Measurements from ENCODE around the gene VDAC2.

The VDAC2 gene

GRCh38 chr10:75231672-75232581 lies 21.3 kb downstream of the VDAC2 start:
- no peak for DNase-seq

GRCh38 chr10:75233444-75234016 lies 22.9 kb downstream of the VDAC2 start:
- no peak for DNase-seq

- peak; percentile 93 to 95 for DNase-seq
These were observed 23.6 kb downstream of the VDAC2 start for GRCh38 chr10:75234017-75234682.

- peak in 1 of 2 experiments; percentile 24 for DNase-seq
These were observed 24.2 kb downstream of the VDAC2 start for GRCh38 chr10:75234683-75235374.

DNA sequence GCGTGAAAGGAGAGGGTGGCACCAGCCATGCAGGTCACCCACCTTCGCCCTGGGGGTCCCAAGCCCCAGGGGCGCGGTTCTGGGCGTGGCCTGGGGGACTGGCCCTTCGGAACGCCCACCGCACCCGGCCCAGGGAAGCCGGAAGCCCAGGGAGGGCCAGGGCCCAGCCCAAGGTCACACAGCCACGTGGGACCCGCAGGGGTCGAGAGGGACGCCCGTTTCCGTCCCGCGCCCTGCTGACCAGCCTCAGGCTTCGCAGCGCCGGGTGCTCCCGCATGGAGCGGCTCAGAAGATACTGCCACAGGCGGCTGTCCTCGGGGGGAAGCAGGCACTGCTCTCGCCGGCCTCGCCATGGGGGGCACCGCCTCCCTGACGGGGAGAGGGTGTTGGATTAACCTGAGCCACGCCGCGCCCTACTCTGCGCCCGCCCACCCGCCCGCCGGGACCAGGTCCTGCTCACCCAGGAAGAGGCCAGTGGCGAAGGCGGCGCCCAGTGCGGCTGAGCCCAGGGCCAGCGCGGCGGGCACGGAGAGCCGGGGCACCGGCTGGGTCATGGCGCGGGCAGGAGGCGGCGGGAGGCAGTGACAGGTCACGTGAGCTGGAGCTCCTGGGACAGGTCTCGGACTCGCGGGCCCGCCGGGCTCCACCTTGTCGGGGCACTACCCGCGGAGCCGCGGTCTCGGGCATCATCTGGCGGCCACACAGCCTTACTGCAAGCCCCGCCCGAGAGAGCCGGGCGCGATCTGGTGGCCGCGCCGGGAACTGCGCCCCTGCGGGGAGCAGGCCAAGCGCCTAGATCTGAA lies 25.0 kb downstream of the VDAC2 start, which contains the start of gene COMTD1:
TSS of gene COMTD1 (minus strand) at position 583 of the 803 bp plus-strand sequence. CDS start at position 554, 29 bp downstream.
- peak; percentile 94 to 95 for DNase-seq

DNA sequence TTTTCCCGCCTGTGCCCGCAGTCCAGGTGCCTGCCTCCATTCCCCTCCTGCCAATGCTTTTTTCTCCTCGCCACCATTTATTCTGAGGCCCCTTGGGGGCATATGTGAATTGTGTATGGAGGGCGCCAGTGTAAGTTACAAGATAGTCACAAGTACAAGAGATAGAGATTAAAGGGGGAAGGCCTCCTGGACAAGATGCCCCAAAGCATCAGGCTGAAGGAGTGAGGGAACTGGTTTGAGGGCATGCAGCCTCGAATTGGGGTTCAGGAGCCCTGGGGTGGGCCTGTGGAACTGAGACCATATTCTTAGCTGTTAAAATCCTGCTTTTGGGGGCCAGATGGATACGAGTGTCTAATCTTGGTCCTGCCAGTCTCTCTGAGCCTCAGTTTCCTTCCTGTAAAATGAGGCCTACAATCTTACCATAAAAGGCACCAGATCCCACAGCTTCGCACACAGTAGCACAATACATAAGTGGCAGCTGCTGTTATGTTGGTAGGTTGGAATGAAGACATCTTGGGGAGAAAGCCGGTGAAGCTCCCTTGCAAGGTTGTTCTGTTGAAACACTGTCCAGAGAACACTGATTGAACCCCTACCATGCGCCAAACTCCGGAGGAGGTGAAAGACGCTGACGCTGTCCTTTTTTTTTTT lies 25.7 kb downstream of the VDAC2 start:
- DNase-seq = no peak

DNA sequence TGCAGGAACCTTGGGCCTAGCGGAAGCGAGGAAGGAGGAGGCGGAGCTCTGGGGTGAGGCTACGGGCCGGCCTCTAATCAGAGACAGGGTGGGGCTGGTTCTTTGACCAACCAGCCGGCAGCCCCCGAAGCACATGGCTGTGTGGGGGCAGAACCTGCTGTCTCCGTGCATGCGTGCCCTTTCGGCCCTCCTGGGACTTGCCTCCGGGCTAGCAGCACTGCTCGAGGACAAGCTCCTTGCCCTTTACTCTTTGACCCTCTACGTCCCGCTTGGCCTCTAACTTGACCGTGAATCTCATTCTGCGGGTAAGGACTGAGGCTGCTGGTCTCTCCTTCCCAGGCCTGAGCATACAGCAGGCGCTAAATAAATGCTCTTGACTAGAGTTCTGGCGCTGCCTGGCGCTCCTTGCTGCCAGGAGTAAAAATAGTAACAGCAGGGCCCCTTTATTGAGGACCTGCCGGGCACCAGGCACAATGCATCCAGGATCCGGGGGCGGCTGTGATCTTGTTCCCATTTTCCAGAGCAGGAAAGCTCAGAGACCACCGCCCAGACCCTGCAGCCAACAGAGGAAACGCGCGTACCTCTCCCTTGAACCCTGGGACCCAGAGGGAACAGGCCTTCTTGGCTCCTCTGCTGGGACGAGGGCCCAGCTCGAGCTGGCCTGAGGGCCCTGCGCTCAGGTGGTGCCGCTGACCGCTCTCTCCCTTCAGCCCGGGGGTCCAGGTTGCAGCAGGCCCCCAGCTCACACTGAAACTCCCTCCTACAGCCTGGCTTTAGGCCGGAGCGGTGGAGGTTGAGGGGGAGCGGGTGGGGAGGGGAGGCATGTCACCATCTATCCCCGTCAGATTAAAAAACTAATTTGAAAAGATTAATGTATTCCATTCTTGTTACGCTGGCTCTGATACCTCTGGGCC lies 27.8 kb downstream of the VDAC2 start:
- no peak for DNase-seq

DNA sequence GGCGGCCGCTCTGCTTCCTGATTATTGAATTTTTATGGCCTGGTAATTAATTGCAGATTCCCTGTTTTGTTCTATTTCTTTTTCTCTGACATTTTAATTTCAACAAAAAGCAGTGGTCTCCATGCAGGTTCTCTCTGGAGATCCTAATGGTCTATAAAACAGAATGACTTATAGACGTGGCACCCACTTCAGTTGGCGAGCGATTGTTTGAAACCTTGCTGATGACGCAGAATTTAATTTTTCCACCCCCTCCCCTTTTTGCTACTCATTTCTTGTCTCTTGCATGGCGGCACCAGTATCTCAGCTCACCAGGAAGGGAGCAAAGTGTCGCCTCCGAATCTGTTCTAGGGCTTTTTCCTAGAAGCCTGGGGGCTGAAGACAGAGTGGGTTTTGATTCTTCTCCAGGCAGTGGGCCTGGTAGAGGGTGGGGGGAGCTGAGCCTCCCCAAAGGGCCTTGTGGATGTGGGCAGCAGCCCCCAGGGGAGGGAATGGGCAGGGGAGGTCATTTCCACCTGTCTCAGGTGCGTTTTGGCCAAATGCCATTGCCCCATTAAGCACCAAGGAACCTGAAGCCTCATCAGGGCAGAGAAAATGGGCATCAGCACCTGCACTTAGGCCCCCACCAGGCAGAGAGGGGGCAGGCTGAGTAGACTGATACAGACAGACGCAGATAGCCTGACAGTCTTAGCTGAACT lies 28.6 kb downstream of the VDAC2 start:
- no peak for DNase-seq

GRCh38 chr10:75240329-75241076 lies 29.9 kb downstream of the VDAC2 start:
- no peak for DNase-seq

- no peak for DNase-seq
These were observed 32.8 kb downstream of the VDAC2 start for GRCh38 chr10:75243426-75243825.

DNA sequence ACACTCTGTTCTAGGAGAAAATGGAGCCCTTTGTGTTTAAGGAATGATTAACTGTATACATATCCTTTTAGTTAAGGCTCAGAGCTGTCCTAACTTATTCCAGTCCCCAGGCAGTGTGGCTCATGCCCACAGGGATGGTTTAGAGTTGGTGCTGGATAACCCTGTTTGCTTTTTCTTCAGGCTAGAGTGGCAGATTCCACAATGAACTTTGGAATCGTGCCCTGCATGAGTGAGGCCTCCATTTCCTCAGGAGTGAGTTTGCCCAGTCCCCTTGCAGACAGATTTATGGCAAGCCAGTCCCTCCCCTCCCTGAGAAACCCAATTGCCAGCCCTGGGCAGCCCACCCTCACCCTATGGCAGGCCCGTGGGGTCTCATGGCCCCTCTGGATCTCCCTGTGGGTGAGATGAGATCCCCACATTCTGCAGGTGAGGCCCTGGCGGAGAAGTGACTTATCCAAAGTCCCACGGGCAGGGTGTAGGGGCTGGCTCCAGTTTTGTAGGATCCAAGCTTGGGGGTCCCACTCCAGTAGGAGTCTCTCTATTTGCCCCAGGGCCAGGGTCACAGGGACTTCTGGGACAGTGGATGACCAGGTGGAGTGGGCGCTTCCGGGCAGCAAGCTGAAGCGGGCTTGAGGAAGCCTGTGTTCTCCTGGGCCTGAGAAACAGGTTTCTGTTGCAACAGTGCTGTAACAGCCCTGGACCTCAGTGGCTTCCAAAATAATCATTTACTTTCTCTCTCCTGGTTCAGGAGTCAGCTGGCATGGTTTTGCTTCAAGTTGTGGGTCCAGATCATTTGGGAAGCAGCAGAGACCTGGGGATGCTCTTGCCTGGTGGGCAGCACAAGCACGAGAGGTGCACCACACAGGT lies 34.1 kb downstream of the VDAC2 start:
- DNase-seq = no peak

GRCh38 chr10:75245354-75246250 lies 35.0 kb downstream of the VDAC2 start:
- DNase-seq = no peak

- DNase-seq = no peak
These were observed 35.9 kb downstream of the VDAC2 start for GRCh38 chr10:75246506-75246905.

GRCh38 chr10:75247797-75248196 lies 37.2 kb downstream of the VDAC2 start:
- DNase-seq = no peak

DNA sequence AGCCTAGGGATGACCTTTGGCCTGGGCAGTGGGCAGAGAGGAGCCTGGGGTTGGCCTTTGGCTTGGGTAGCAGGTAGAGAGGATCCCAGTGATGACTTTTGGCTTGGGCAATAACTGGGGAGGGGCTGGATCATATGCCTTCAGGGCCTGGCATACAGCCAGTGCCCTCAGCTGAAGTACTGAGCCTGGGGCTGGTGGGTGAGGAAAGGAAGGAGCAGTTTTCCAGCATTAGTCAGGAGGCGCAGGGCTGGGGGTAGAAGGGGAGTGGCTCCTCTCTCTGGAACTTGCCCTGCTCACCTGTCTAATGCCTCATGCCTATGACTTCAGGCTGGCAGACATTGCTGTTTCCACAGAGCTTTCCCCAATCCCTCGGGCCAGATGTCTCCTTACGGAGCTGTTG lies 40.3 kb downstream of the VDAC2 start:
- no peak for DNase-seq

DNA sequence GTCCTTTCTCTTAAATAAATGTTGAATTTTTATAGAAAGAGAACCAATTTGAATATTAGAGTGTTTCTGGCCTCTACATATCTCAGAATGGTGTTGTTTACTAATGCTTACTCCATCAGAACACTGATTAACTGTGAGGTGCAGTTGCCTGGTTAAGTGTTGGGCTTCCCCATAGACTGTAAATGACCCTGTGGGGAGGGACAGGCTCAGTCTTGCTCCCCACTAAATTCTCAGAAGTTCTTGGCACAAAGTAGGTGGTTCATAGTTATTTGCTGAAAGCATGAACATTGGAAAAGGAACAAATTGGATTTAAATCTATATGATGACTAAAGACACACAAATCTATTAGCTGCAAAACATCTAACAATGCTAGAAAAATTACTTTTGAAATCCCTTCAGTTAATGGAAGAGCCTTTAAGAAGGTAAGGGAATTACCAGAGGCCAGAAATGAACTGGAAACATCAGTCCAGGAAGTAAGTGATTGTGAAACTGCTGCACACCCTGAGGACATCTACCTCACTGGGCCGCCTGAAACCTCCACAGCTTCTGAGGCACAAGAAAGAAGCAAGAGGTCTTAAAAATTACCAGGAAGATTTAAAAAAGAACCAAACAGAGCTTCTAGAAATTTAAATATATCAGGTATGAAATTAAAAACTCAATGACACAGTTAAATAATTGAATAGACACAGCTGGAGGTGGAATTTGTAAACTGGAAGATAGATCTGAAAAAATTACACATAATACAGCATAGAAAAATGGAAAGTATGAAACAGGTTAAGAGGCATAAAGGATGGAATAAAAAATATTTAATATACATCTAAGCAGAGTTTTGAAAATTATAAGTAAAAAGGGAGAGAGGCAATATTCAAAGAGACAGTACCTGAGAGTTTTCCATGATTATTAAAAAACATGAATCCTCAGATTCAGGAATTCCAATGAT lies 43.0 kb downstream of the VDAC2 start:
- no peak for DNase-seq
